Suprapubic skin (tissue), 4 donors: ENCODE results near the gene ITGA3. TPM values are rescaled to one million over a fixed set of nuclear protein-coding genes. Genes with fewer than 3 reads are reported as not detected.
A peak's percentile ranks its signal among the peaks of the same experiment; 100 is the strongest.

Source experiments
- DNase-seq, 2 donors: peaks; one replicate each; pipeline ENCODE4 v3.0.0-alpha.2; 2019; ENCODE audit warnings: low spot score in 2 of 2
- H3K27ac ChIP-seq: fragments of 200-600 bp; sonication (generic); one replicate; pipeline ENCODE4 v1.5.1; 2019
- H3K27me3 ChIP-seq: fragments of 200-600 bp; sonication (generic); one replicate; pipeline ENCODE4 v1.5.1; 2019
- H3K36me3 ChIP-seq: fragments of 200-600 bp; sonication (generic); one replicate; pipeline ENCODE4 v1.5.1; 2019
- H3K4me1 ChIP-seq: fragments of 200-600 bp; sonication (generic); one replicate; pipeline ENCODE4 v1.5.1; 2019
- H3K4me3 ChIP-seq: fragments of 200-600 bp; sonication (generic); one replicate; pipeline ENCODE4 v1.5.1; 2019; ENCODE audit warnings: mild to moderate bottlenecking
- H3K9me3 ChIP-seq: fragments of 200-600 bp; sonication (generic); one replicate; pipeline ENCODE4 v1.5.1; 2019
- EP300 ChIP-seq: sonication (generic); formaldehyde crosslinking; IDR thresholded peaks from one replicate; pipeline ENCODE4 v1.6.1; 2017; ENCODE audit warnings: antibody characterized with exemption
- POLR2A ChIP-seq, 2 donors: fragments of 450-650 bp; IDR thresholded peaks; one replicate each; pipeline ENCODE4 v1.6.1; 2017; ENCODE audit warnings: antibody characterized with exemption in 2 of 2, mild to moderate bottlenecking in 2 of 2, moderate library complexity in 2 of 2
- POLR2AphosphoS5 ChIP-seq, 3 donors: sonication (generic); formaldehyde crosslinking; IDR thresholded peaks; one replicate each; pipeline ENCODE4 v1.6.1; 2017; ENCODE audit warnings: antibody characterized with exemption in 3 of 3
- WGBS: methylation state at CpG from one replicate; pipeline ENCODE4 v1.1.5; 2018; 5-methylcytosine and 5-hydroxymethylcytosine counted together
- total RNA-seq, 4 donors: library from RNA; depleted of rRNA; stranded (reverse); fragments of >200 nt; gene quantifications; one replicate each; pipeline ENCODE4 v1.1.0, GENCODE V29; 2016
- TF ChIP-seq, protein P1 (sequence below), 2 donors: fragments of 200-600 bp in 1 of 2; fragments of 450-650 bp in 1 of 2; sonication (generic) in 1 of 2; IDR thresholded peaks; one replicate each; pipeline ENCODE4 v1.5.1; 2016 to 2019; ENCODE audit warnings: antibody characterized with exemption in 2 of 2, mild to moderate bottlenecking in 1 of 2, moderate library complexity in 1 of 2

ITGA3 gene
- total RNA-seq, 4 donors from 2014 or later: 85.9 to 229 (median 198) TPM

GRCh38 chr17:50127697-50128361 lies 71.9 kb downstream of the ITGA3 start:
- no peak for DNase-seq
- 70% methylated on average over 6 of the region's 6 CpGs for WGBS
- TF ChIP-seq, protein P1, sequence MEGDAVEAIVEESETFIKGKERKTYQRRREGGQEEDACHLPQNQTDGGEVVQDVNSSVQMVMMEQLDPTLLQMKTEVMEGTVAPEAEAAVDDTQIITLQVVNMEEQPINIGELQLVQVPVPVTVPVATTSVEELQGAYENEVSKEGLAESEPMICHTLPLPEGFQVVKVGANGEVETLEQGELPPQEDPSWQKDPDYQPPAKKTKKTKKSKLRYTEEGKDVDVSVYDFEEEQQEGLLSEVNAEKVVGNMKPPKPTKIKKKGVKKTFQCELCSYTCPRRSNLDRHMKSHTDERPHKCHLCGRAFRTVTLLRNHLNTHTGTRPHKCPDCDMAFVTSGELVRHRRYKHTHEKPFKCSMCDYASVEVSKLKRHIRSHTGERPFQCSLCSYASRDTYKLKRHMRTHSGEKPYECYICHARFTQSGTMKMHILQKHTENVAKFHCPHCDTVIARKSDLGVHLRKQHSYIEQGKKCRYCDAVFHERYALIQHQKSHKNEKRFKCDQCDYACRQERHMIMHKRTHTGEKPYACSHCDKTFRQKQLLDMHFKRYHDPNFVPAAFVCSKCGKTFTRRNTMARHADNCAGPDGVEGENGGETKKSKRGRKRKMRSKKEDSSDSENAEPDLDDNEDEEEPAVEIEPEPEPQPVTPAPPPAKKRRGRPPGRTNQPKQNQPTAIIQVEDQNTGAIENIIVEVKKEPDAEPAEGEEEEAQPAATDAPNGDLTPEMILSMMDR (IDR thresholded peaks at IDR 0.05): no peak
- no peak for TF ChIP-seq POLR2A (IDR thresholded peaks at IDR 0.05)
- H3K27ac ChIP-seq: no peak overlapping the region
- H3K9me3 ChIP-seq: no peaks in the 10 kb centered on the region
- H3K27me3 ChIP-seq: peaks cover 25% of the 10 kb centered on the region
- H3K4me3 ChIP-seq: no peak overlapping the region
- no peaks in the 10 kb centered on the region for H3K36me3 ChIP-seq
- H3K4me1 ChIP-seq: peaks cover 27% of the 10 kb centered on the region

GRCh38 chr17:50128441-50129352 lies 72.8 kb downstream of the ITGA3 start:
- Histone ChIP-seq H3K36me3 (no peaks in the 10 kb centered on the region), H3K27me3 (peaks cover 25% of the 10 kb centered on the region), H3K4me1 (peaks cover 35% of the 10 kb centered on the region), H3K4me3 (peak overlapping the region; percentile 55), H3K9me3 (no peaks in the 10 kb centered on the region), H3K27ac (no peak overlapping the region)
- no peak for DNase-seq
- WGBS: 30% methylated on average over 27 of the region's 32 CpGs
- TF ChIP-seq POLR2AphosphoS5 (IDR thresholded peaks at IDR 0.05): no peak
- TF ChIP-seq, protein P1 (IDR thresholded peaks at IDR 0.05): no peak
- TF ChIP-seq EP300: no peak
- TF ChIP-seq POLR2A (IDR thresholded peaks at IDR 0.05): no peak

DNA sequence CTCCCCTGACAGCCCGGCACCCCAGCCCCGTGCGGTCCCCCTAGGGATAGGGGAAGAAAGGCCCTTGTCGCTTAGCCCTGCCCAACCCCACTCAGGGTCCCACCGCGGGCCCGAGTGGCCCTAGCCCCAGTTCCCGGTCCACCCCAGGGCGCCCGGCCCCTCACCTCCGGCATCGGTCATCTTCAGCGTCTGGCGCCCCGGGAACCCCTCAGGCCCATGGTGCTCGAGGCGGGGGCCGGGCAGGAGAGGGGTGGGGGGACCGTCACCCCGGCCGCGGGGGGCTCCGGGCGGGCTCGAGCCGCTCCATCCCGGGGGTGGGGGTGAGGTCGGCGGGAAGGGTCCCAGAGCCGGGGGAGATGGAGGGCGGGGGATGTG lies 73.4 kb downstream of the ITGA3 start:
- Histone ChIP-seq H3K4me3 (peak overlapping the region; percentile 55), H3K9me3 (no peaks in the 10 kb centered on the region), H3K27ac (no peak overlapping the region), H3K36me3 (peaks cover under 1% of the 10 kb centered on the region), H3K27me3 (peaks cover 25% of the 10 kb centered on the region), H3K4me1 (peaks cover 42% of the 10 kb centered on the region)
- no peak for DNase-seq
- TF ChIP-seq EP300: no peak
- 3% methylated on average over 12 of the region's 31 CpGs for WGBS

GRCh38 chr17:50129728-50130558 lies 74.0 kb downstream of the ITGA3 start, which contains the start of gene SAMD14:
Gene SAMD14 (minus strand): TSS chr17:50130160. CDS start chr17:50124959, 5,201 bp downstream.
- no peak for DNase-seq
- Histone ChIP-seq H3K4me3 (peak within 1 kb of the TSS; percentile 55), H3K27me3 (peaks cover 25% of the 10 kb centered on the region), H3K9me3 (no peaks in the 10 kb centered on the region), H3K27ac (no peak within 1 kb of the TSS), H3K4me1 (peaks cover 42% of the 10 kb centered on the region), H3K36me3 (peaks cover 6% of the 10 kb centered on the region)
- no peak for TF ChIP-seq POLR2A (IDR thresholded peaks at IDR 0.05)
- no peak for TF ChIP-seq EP300
- no peak for TF ChIP-seq POLR2AphosphoS5 (IDR thresholded peaks at IDR 0.05)
- TF ChIP-seq, protein P1 (IDR thresholded peaks at IDR 0.05): no peak
- 2% methylated on average over 26 of the region's 84 CpGs for WGBS

DNA sequence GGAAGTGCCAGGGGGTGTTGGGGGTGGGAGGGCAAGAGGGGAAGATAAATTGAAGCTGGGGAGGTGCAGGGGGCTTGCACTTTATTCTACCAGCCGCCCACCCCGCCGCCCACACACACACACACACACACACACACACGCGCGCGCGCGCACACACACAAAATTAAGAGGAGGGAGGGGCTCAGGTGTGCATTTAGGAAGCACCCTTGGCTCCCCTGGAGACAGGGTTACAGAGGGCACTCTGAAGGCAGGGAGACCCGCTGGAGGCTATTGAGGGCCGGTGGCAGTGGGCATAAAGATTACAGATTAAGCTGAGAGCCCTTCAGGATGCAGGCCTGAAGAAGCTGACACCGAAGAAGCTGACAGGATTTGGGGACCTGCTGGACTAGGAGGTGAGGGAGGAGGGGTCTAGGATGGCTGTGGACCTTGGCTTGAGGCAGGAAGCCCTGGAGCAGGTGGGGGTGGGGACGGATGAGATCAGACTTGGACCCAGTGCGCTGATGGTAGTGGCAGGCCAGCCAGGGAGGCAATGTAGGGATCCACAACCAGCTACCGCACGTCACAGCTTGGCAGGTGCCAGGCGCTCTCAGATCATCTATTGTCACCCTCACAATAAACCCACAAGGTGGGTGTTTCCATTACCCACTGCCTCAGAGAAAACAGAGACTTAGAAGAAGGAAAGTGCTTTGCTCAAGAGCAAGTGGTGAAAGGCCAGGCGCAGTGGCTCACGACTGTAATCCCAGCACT lies 74.8 kb downstream of the ITGA3 start:
- H3K9me3 ChIP-seq: no peaks in the 10 kb centered on the region
- no peak for DNase-seq
- H3K4me3 ChIP-seq: peak overlapping the region; percentile 55
- H3K36me3 ChIP-seq: peaks cover 14% of the 10 kb centered on the region
- peaks cover 25% of the 10 kb centered on the region for H3K27me3 ChIP-seq
- no peak for TF ChIP-seq EP300
- TF ChIP-seq, protein P1 (IDR thresholded peaks at IDR 0.05): no peak
- TF ChIP-seq POLR2AphosphoS5 (IDR thresholded peaks at IDR 0.05): no peak
- TF ChIP-seq POLR2A (IDR thresholded peaks at IDR 0.05): no peak
- WGBS: 46% methylated on average over 19 of the region's 19 CpGs
- peaks cover 42% of the 10 kb centered on the region for H3K4me1 ChIP-seq
- H3K27ac ChIP-seq: no peak overlapping the region
